GM19099 (cell line): Measurements from ENCODE around the gene RAP2A.

ENCODE experiments used
- POLR2A ChIP-seq: IDR thresholded peaks from 3 replicates; pipeline ENCODE4 v1.6.1; 2011; ENCODE audit warnings: low read depth; ENCODE audit not compliant: insufficient read length; ENCODE audit errors: extremely low read depth

RAP2A gene

GRCh38 chr13:97407540-97407939 lies 26.4 kb upstream of the RAP2A start:
- no peak for TF ChIP-seq POLR2A

DNA sequence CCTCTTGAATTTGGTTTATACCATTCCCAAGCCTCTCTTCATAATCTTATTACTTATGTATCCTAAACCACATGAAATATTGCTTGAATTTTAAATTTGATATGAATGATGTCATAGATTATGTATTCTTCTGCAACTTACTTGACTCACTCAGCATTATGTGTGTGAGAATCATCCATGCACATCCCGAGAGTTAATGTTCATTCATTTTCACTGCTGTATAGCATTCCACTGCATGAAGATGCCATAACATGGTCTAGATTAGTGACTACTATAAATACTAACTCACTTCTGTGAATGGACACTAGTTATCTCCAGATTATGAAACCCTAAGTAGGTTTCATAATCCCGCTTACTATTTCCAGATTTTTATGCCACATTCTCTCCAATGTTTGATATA lies 25.0 kb upstream of the RAP2A start:
- no peak for TF ChIP-seq POLR2A

DNA sequence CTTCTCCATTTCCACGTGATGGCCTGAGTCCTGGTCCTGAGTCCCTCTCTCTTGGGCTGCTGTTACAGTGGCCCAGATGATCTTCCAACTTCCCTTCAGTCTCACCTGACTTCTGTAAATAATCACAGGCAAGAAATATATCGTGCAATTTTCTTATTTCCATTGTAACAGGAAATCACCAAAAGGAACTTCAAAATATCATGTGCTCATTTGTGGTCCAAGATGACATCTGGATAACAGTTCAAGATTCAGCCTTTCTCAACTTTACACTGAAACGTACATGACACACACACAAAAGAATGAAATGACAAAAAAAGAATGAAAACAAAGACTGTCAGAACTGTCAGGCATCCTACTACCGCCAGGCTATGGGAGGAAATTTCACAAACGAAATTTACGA lies 22.0 kb upstream of the RAP2A start:
- no peak for TF ChIP-seq POLR2A

DNA sequence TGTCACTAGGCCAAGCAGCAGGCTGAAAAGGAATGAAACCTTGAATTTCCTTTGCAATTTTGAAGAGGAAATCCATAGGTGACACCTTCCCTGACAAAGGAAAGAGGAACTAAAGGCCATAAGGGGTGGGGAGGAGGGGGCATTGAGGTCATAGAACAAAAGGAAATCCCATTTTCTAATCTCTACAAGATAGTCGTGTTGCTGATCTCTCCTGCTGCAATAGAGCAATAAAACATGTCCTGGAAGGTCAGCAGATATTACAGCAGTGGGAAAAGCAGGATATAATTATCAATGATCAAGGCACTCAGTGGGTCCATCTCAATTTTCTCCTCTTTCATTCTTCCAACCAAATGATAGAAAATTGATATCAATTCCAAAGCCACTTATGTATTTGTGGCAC lies 20.3 kb upstream of the RAP2A start:
- TF ChIP-seq POLR2A, result no peak

GRCh38 chr13:97414392-97414791 lies 19.6 kb upstream of the RAP2A start:
- TF ChIP-seq POLR2A, result no peak

DNA sequence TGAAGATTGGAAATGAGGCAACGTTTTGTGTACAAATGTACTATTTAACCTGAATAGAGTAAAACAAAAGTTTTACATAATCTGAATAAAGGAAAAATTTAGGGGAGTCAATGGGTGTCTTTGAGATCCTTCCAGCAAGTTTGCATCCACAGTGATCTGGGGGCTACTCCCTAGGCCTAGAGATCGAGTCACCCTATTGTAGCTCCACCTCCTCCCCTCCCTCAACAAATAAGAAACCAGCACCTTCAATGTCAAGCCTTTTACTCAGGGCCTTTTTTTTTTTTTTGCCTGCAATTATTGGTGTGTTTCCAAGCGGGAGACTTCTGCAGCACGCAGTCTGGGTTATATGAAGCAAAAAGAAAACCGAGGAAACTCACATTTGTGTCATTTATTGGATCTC lies 16.3 kb upstream of the RAP2A start:
- no peak for TF ChIP-seq POLR2A

DNA sequence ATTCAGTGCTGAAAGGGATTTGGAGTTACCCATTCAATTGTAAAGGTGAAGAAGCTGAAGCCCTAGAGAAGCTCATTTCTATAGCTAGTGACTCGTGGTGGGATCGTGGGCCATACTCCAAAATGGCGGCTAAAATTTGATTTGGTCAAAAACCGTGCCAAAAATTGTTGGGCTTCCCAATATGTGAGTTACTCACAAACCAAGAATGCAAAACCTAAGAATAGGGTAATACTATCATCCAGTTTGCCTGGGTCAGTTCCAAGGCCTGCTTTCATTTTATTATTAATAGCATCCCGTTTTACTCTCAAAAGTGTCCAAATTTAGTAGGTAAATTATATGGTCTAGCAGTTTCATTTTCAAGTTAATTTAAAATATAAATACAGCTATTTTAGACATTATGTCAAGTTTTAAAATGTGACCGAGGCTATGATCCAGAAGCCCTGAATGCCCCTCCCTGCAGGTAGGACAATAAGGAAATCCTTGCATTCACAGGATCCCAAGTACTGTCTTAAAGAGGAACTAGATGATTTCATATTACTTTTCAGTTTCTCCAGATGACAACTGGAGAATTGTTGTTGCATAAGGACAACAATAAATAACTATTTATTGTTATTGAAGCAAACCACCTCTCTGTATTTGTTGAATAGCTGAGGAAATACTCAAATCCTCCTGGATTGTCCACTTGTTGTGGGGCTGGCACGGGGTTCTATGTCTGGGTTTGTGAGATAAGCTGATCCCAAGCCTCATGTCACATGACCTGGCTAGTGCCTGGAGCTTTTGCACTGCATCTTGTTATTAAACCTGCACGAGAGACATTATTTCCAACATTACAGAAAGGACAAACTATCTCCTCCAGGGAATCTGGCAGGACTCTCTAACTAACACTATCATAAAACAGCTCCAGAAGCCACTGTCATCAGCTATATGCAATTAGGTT lies 11.6 kb upstream of the RAP2A start:
- TF ChIP-seq POLR2A, result no peak

- TF ChIP-seq POLR2A, result no peak
Measured at GRCh38 chr13:97423300-97424045, 10.5 kb upstream of the RAP2A start.

GRCh38 chr13:97425590-97425989 lies 8.4 kb upstream of the RAP2A start:
- no peak for TF ChIP-seq POLR2A

DNA sequence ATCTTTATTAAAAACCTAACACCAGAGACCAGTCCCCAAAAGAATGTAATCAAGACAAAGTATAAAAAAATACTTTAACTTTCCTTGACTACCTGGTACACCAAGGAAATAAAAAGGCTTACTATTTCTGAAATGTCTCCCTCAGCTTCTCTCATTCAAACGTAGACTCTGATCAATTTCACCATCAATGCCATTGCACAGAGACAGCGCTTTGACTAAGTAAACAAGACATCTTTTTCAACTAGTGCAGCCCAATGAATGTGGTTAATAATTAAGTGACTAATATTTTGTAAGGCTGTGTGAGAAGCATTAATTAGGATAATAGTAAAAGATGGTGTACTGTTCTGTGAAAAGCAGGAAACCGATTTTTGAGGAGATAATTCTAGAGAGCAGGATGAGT lies 7.3 kb upstream of the RAP2A start:
- no peak for TF ChIP-seq POLR2A

DNA sequence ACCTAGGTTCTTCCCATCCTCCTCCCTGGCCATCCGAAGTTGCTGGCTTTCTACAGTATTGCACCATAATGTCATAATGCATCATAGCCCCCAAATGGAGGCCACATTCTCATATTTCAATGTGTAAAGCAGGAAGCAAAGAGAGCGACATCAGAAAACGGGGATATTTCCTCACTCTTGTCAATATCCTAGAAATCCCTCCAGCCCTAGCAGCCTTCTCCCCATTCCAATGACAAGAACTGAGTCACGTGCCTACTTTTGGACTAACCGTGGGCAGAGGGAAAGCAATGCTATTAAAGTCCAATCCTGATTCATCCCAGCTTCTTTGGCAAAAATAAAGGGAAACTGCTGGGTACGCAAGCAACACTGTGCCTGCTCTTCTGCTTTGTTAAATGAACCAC lies 4.3 kb upstream of the RAP2A start:
- TF ChIP-seq POLR2A, result no peak

GRCh38 chr13:97430296-97430695 lies 3.7 kb upstream of the RAP2A start:
- TF ChIP-seq POLR2A, result no peak

DNA sequence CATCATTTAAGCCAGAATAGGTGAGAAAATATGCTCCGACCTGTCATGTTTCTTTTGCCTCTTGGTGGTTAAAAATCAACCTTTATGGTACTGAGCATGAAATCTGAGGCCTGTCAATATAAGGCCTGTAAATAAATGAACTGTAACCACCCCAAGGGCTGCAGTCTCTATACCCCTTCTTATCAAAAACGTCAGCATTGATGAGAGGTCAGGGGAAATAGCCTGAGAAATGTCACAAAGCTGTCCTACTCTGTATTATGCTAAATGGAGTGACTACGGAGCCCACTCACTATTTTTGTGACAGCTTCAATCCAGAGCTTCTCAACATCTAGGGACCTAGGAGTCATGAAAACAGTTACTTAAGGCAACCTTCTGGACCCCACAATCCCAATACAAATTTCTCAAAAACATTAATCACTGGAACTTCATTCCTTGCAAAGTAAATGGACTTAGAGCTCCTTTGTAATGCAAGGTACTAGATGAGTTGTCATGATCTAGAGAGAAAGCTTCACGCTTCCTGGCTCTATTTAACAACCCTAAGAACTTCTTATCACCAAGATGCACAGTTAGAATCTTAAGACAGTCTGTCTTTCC lies 2.7 kb upstream of the RAP2A start:
- TF ChIP-seq POLR2A, result no peak

- TF ChIP-seq POLR2A, result peak; percentile 83
Measured at GRCh38 chr13:97432232-97432916, 1.6 kb upstream of the RAP2A start.
